SK-N-SH (cell line): ENCODE measurements around the gene ADAMTS14. TPM values are rescaled to one million over a fixed set of nuclear protein-coding genes. Genes with fewer than 3 reads are reported as not detected.

Experiments used
- CTCF ChIA-PET: fragments of 300-600, 350-600 bp; formaldehyde crosslinking; extraction: SDS; loops from one replicate; lab custom pipeline; 2021; lab: Yijun Ruan, JAX
- POLR2A ChIA-PET: fragments of 350-600 bp; sonication (Branson Sonifier 250); formaldehyde crosslinking; extraction: SDS; loops from one replicate; lab custom pipeline; 2020; ENCODE audit warnings: antibody characterized with exemption, inconsistent platforms; lab: Yijun Ruan, JAX
- DNase-seq: peaks from one replicate; pipeline ENCODE4 v3.0.0; 2012
- H2AFZ ChIP-seq: fragments of 200-600 bp; sonication (generic); 2 replicates; pipeline ENCODE4 v1.8.1; 2016; ENCODE audit warnings: antibody characterized with exemption, mild to moderate bottlenecking, low read depth
- H3F3A ChIP-seq: fragments of 200-600 bp; sonication (generic); replicated peaks from 2 replicates; pipeline ENCODE3; 2016; ENCODE audit warnings: antibody characterized with exemption, mild to moderate bottlenecking; ENCODE audit not compliant: insufficient read depth
- H3K27ac ChIP-seq, 2 experiments: fragments of 200-500 bp in 1 of 2; fragments of 200-600 bp in 1 of 2; sonication (Bioruptor generic) in 1 of 2; sonication (generic), shearing (Covaris generic) in 1 of 2; 2 replicates each; pipeline versions ENCODE4 v1.5.1 to v1.6.1; 2014 to 2016; ENCODE audit warnings: low read depth in 2 of 2, inconsistent platforms in 1 of 2, low read length in 1 of 2, mild to moderate bottlenecking in 1 of 2, mixed read lengths in 1 of 2
- H3K27me3 ChIP-seq: fragments of 200-600 bp; sonication (generic), shearing (Covaris generic); 2 replicates; pipeline ENCODE4 v1.6.1; 2016; ENCODE audit warnings: mixed run types; ENCODE audit not compliant: insufficient read depth
- H3K36me3 ChIP-seq, 2 experiments: fragments of 200-500 bp in 1 of 2; fragments of 200-600 bp in 1 of 2; sonication (Bioruptor generic) in 1 of 2; sonication (generic) in 1 of 2; replicated peaks in 1 of 2; 2 replicates each; pipeline versions ENCODE3 to v1.5.1; 2014 to 2016; ENCODE audit warnings: low read length in 1 of 2, mild to moderate bottlenecking in 1 of 2; ENCODE audit not compliant: insufficient read depth in 2 of 2, control insufficient read depth in 1 of 2
- H3K4me1 ChIP-seq, 2 experiments: fragments of 200-500 bp in 1 of 2; fragments of 200-600 bp in 1 of 2; sonication (Bioruptor generic) in 1 of 2; sonication (generic), shearing (Covaris generic) in 1 of 2; 2 replicates each; pipeline versions ENCODE4 v1.5.1 to v1.6.1; 2014 to 2016; ENCODE audit warnings: low read depth in 1 of 2, low read length in 1 of 2, mixed run types in 1 of 2; ENCODE audit not compliant: insufficient read depth in 2 of 2, control insufficient read depth in 1 of 2
- H3K4me2 ChIP-seq: fragments of 200-600 bp; sonication (generic), shearing (Covaris generic); 2 replicates; pipeline ENCODE4 v1.6.1; 2017; ENCODE audit warnings: mixed run types
- H3K4me3 ChIP-seq, 2 experiments: fragments of 200-500 bp in 1 of 2; fragments of 200-600 bp in 1 of 2; sonication (Bioruptor generic) in 1 of 2; sonication (generic), shearing (Covaris generic) in 1 of 2; 2 replicates each; pipeline versions ENCODE4 v1.5.1 to v1.8.1; 2014 to 2016; ENCODE audit warnings: low read depth in 2 of 2, inconsistent platforms in 1 of 2, low read length in 1 of 2, mild to moderate bottlenecking in 1 of 2, mixed read lengths in 1 of 2, moderate library complexity in 1 of 2
- H3K79me2 ChIP-seq: fragments of 200-600 bp; sonication (generic); 2 replicates; pipeline ENCODE4 v1.8.1; 2017; ENCODE audit warnings: mild to moderate bottlenecking; ENCODE audit not compliant: insufficient read depth
- H3K9ac ChIP-seq: fragments of 200-600 bp; sonication (generic); 2 replicates; pipeline ENCODE4 v1.6.1; 2017; ENCODE audit warnings: mixed run types
- H3K9me2 ChIP-seq: fragments of 200-600 bp; sonication (generic); 2 replicates; pipeline ENCODE4 v1.6.1; 2017; ENCODE audit warnings: mixed run types
- H3K9me3 ChIP-seq: fragments of 200-600 bp; sonication (generic); 2 replicates; pipeline ENCODE4 v1.6.1; 2017; ENCODE audit warnings: mixed run types, mild to moderate bottlenecking, moderate library complexity
- H4K20me1 ChIP-seq: fragments of 200-600 bp; sonication (generic); 2 replicates; pipeline ENCODE4 v1.6.1; 2017; ENCODE audit warnings: mild to moderate bottlenecking, mixed run types; ENCODE audit not compliant: insufficient read depth
- CHD2 ChIP-seq: fragments of 150-350 bp; IDR thresholded peaks from 2 replicates; pipeline ENCODE4 v1.6.1; 2018; ENCODE audit warnings: low read length; ENCODE audit not compliant: partially characterized antibody
- EP300 ChIP-seq, 2 experiments: IDR thresholded peaks; 2 replicates each; pipeline versions ENCODE4 v1.4.0 to v1.6.1; 2012; ENCODE audit warnings: borderline replicate concordance in 1 of 2, low read depth in 1 of 2, low read length in 1 of 2
- FOSL2 ChIP-seq: IDR thresholded peaks from 2 replicates; pipeline ENCODE4 v1.4.0; 2012; ENCODE audit warnings: low read depth, mild to moderate bottlenecking, moderate library complexity, borderline replicate concordance
- FOXJ3 ChIP-seq: sonication (generic); formaldehyde crosslinking; IDR thresholded peaks from 2 replicates; pipeline ENCODE4 v1.5.1; 2020; ENCODE audit warnings: mild to moderate bottlenecking, missing genetic modification reagents
- GABPA ChIP-seq: IDR thresholded peaks from 2 replicates; pipeline ENCODE4 v1.4.0; 2012; ENCODE audit warnings: low read depth, mild to moderate bottlenecking
- JUND ChIP-seq: IDR thresholded peaks from 2 replicates; pipeline ENCODE4 v1.4.0; 2012
- MXI1 ChIP-seq: IDR thresholded peaks from 2 replicates; pipeline ENCODE4 v1.6.1; 2012; ENCODE audit warnings: mild to moderate bottlenecking, low read depth, low read length, improper control_type of control experiment
- NFIC ChIP-seq: IDR thresholded peaks from 2 replicates; pipeline ENCODE4 v1.4.0; 2012; ENCODE audit warnings: borderline replicate concordance
- NRF1 ChIP-seq: IDR thresholded peaks from 2 replicates; pipeline ENCODE4 v1.6.1; 2012; ENCODE audit warnings: low read depth, mild to moderate bottlenecking, low read length
- POLR2AphosphoS5 ChIP-seq: IDR thresholded peaks from 2 replicates; pipeline ENCODE4 v1.6.1; 2012; ENCODE audit warnings: low read depth, low read length
- RAD21 ChIP-seq: IDR thresholded peaks from 2 replicates; pipeline ENCODE4 v1.6.1; 2012; ENCODE audit warnings: mild to moderate bottlenecking, low read length
- RCOR1 ChIP-seq: fragments of 150-350 bp; IDR thresholded peaks from 2 replicates; pipeline ENCODE4 v1.6.1; 2017; ENCODE audit warnings: antibody characterized with exemption, low read length
- RFX5 ChIP-seq: IDR thresholded peaks from 2 replicates; pipeline ENCODE4 v1.6.1; 2012; ENCODE audit warnings: mild to moderate bottlenecking, improper control_type of control experiment, low read length
- SIN3A ChIP-seq: IDR thresholded peaks from 2 replicates; pipeline ENCODE4 v1.6.1; 2012; ENCODE audit warnings: low read depth, mild to moderate bottlenecking, low read length, moderate library complexity, borderline replicate concordance
- TAF1 ChIP-seq: IDR thresholded peaks from 2 replicates; pipeline ENCODE4 v1.6.1; 2012; ENCODE audit warnings: low read depth, mild to moderate bottlenecking, low read length, moderate library complexity, borderline replicate concordance
- TEAD4 ChIP-seq: IDR thresholded peaks from 2 replicates; pipeline ENCODE4 v1.4.0; 2012; ENCODE audit warnings: mild to moderate bottlenecking, borderline replicate concordance; ENCODE audit not compliant: insufficient read depth
- YY1 ChIP-seq: IDR thresholded peaks from 2 replicates; pipeline ENCODE4 v1.4.0; 2012; ENCODE audit warnings: low read depth, mild to moderate bottlenecking
- WGBS: methylation state at CpG from one replicate; pipeline ENCODE4 v1.1.6; 2017; ENCODE audit warnings: low lambda C conversion rate; 5-methylcytosine and 5-hydroxymethylcytosine counted together
- polyA plus RNA-seq, 3 experiments: library from polyadenylated mRNA; depleted of rRNA; stranded (reverse); fragments of >200 nt; gene quantifications; 2 replicates each; pipeline ENCODE4 v1.2.3, GENCODE V29; 2012
- TF ChIP-seq, protein P1 (sequence below): fragments of 200-600 bp; sonication (generic); IDR thresholded peaks from 2 replicates; pipeline ENCODE4 v1.6.1; 2017; ENCODE audit warnings: antibody characterized with exemption, mild to moderate bottlenecking, moderate library complexity
- TF ChIP-seq, protein P2 (sequence below): IDR thresholded peaks from 2 replicates; pipeline ENCODE4 v1.4.0; 2012; ENCODE audit warnings: low read depth
- TF ChIP-seq, protein P3 (sequence below): fragments of 150-350 bp; IDR thresholded peaks from 2 replicates; pipeline ENCODE4 v1.6.1; 2017; ENCODE audit warnings: antibody characterized with exemption, low read length, low read depth, borderline replicate concordance

Gene ADAMTS14
- polyA plus RNA-seq, 1 of the 3 experiments (the other 2 are of a cell fraction), result 1.1 TPM

- peak; percentile 7 for DNase-seq
- Histone ChIP-seq H3K9me3 (no peaks in the 10 kb centered on the region), H3F3A (no peaks in the 10 kb centered on the region), H2AFZ (no peak overlapping the region), H3K27me3 (no peaks in the 10 kb centered on the region; the same call in 1 of the 2 replicates)
- CTCF ChIA-PET, result interaction anchor here (0.8 to 1.7 kb wide), 2 partner anchors 12 to 310 kb away, joined by 4 to 9 read pairs; no protein-coding TSS in a partner anchor
- 60% methylated on average over 8 of the region's 8 CpGs for WGBS
- no peak for TF ChIP-seq NFIC
- no peak for TF ChIP-seq POLR2AphosphoS5
- TF ChIP-seq RCOR1, result no peak
- TF ChIP-seq, protein P1, sequence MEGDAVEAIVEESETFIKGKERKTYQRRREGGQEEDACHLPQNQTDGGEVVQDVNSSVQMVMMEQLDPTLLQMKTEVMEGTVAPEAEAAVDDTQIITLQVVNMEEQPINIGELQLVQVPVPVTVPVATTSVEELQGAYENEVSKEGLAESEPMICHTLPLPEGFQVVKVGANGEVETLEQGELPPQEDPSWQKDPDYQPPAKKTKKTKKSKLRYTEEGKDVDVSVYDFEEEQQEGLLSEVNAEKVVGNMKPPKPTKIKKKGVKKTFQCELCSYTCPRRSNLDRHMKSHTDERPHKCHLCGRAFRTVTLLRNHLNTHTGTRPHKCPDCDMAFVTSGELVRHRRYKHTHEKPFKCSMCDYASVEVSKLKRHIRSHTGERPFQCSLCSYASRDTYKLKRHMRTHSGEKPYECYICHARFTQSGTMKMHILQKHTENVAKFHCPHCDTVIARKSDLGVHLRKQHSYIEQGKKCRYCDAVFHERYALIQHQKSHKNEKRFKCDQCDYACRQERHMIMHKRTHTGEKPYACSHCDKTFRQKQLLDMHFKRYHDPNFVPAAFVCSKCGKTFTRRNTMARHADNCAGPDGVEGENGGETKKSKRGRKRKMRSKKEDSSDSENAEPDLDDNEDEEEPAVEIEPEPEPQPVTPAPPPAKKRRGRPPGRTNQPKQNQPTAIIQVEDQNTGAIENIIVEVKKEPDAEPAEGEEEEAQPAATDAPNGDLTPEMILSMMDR, result no peak
- no peak for TF ChIP-seq GABPA
- TF ChIP-seq TAF1, result no peak
- TF ChIP-seq TEAD4, result no peak
- TF ChIP-seq SIN3A, result no peak
- no peak for TF ChIP-seq RAD21
- no peak for TF ChIP-seq MXI1
- no peak for TF ChIP-seq JUND
- no peak for TF ChIP-seq FOSL2
- no peak for TF ChIP-seq YY1
- TF ChIP-seq, all 33 proteins: peak for 0
- H3K4me1 ChIP-seq, result no peaks in the 10 kb centered on the region; a peak in 1 of 4 replicates
- H3K4me3 ChIP-seq, result no peak overlapping the region
- H3K27ac ChIP-seq, result no peak overlapping the region
- no peaks in the 10 kb centered on the region for H4K20me1 ChIP-seq
- no peaks in the 10 kb centered on the region for H3K36me3 ChIP-seq
- no peaks in the 10 kb centered on the region for H3K79me2 ChIP-seq
- H3K4me2 ChIP-seq, result no peak overlapping the region
- H3K9me2 ChIP-seq, result no peaks in the 10 kb centered on the region
- POLR2A ChIA-PET, result no interaction called here
- H3K9ac ChIP-seq, result no peak overlapping the region
Observed at GRCh38 chr10:70771311-70772194, 99.2 kb downstream of the ADAMTS14 start.

DNA sequence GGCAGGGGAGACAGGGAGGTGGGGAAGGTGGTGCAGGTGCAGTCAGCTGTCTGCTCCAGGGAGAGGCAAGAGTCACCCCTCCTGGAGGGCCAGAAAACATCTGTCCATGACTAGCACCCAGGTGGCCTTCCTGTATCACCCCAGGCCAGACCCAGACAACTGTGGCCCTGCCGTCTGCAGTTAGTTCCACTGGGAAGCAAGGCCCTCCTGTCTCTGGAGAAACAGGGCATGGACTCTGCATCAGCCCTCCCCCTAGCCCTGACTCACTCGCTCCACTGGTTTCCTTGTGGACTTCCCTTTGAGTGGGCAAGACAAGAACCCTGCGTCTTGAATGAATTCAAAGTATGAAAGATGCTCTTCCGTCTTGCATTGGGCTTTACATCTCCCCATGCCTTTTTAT lies 100.3 kb downstream of the ADAMTS14 start:
- no peaks in the 10 kb centered on the region for H3K79me2 ChIP-seq
- no peak overlapping the region for H3K27ac ChIP-seq
- no peaks in the 10 kb centered on the region for H3K36me3 ChIP-seq
- H3K9me3 ChIP-seq, result no peaks in the 10 kb centered on the region
- ChIA-PET POLR2A (no interaction called here), CTCF (interaction anchor here (2.5 kb wide), 1 partner anchor 14 kb away, joined by 11 read pairs; no protein-coding TSS in a partner anchor)
- H3K9me2 ChIP-seq, result no peaks in the 10 kb centered on the region
- 75% methylated on average over 4 of the region's 4 CpGs for WGBS
- no peak overlapping the region for H3K9ac ChIP-seq
- peak; percentile 10 for DNase-seq
- no peaks in the 10 kb centered on the region; the same call in 1 of the 2 replicates for H3K27me3 ChIP-seq
- H2AFZ ChIP-seq, result no peak overlapping the region
- H3F3A ChIP-seq, result no peaks in the 10 kb centered on the region
- no peaks in the 10 kb centered on the region; a peak in 1 of 4 replicates for H3K4me1 ChIP-seq
- H4K20me1 ChIP-seq, result no peaks in the 10 kb centered on the region
- TF ChIP-seq POLR2AphosphoS5 (no peak), NRF1 (no peak), YY1 (no peak), TAF1 (no peak), NFIC (no peak), RAD21 (no peak), EP300 (IDR thresholded peaks at IDR 0.05; ENCODE audit: borderline replicate concordance in 1 of 2, low read depth in 1 of 2, low read length in 1 of 2) (no peak), CHD2 (no peak), RFX5 (no peak), FOXJ3 (CRISPR knock-in tag) (no peak), RCOR1 (no peak), FOSL2 (no peak), TEAD4 (no peak)
- TF ChIP-seq, protein P2, sequence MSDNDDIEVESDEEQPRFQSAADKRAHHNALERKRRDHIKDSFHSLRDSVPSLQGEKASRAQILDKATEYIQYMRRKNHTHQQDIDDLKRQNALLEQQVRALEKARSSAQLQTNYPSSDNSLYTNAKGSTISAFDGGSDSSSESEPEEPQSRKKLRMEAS, result no peak
- TF ChIP-seq, protein P3, sequence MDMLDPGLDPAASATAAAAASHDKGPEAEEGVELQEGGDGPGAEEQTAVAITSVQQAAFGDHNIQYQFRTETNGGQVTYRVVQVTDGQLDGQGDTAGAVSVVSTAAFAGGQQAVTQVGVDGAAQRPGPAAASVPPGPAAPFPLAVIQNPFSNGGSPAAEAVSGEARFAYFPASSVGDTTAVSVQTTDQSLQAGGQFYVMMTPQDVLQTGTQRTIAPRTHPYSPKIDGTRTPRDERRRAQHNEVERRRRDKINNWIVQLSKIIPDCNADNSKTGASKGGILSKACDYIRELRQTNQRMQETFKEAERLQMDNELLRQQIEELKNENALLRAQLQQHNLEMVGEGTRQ, result no peak
- TF ChIP-seq, protein P1, result no peak
- H3K4me3 ChIP-seq, result no peak overlapping the region
- no peak overlapping the region for H3K4me2 ChIP-seq
